H1 (cell line): ENCODE measurements around the gene VAMP2. TPM values are rescaled to one million over a fixed set of nuclear protein-coding genes. Genes with fewer than 3 reads are reported as not detected.
A peak's percentile ranks its signal among the peaks of the same experiment; 100 is the strongest.

Experiments used
- CTCF ChIA-PET: fragments of 300-600 bp; sonication (Branson Sonifier 250); formaldehyde crosslinking; loops from one replicate; lab custom pipeline; 2021; ENCODE audit not compliant: partially characterized antibody; lab: Charles Lee
- POLR2A ChIA-PET: fragments of 300-600 bp; sonication (Branson Sonifier 250); formaldehyde crosslinking; loops from one replicate; lab custom pipeline; 2021; ENCODE audit warnings: inconsistent platforms; ENCODE audit not compliant: partially characterized antibody; lab: Charles Lee
- DNase-seq, 2 experiments: peaks; one replicate each; pipeline versions ENCODE4 v3.0.0 to v3.0.0-alpha.2; 2010 to 2022; ENCODE audit warnings: low spot score in 2 of 2, low read depth in 1 of 2, mixed read lengths in 1 of 2
- FAIRE-seq: peaks from 2 replicates; lab custom pipeline; 2011; peaks lifted over from hg19 to GRCh38; lab: Jason Lieb, UNC
- H2AFZ ChIP-seq: 2 replicates; pipeline ENCODE4 v1.8.1; 2012; ENCODE audit warnings: low read length, inconsistent platforms
- H2AK5ac ChIP-seq: 2 replicates; pipeline ENCODE4 v1.6.1; 2013; ENCODE audit warnings: low read depth, low read length
- H2BK120ac ChIP-seq: replicated peaks from 2 replicates; pipeline ENCODE3; 2013; ENCODE audit warnings: low read depth, low read length, inconsistent platforms
- H2BK12ac ChIP-seq: 2 replicates; pipeline ENCODE4 v1.6.1; 2013; ENCODE audit warnings: low read depth, low read length
- H2BK15ac ChIP-seq: 2 replicates; pipeline ENCODE4 v1.6.1; 2013; ENCODE audit warnings: low read length
- H2BK20ac ChIP-seq: 2 replicates; pipeline ENCODE4 v1.6.1; 2013; ENCODE audit warnings: low read length
- H2BK5ac ChIP-seq: 2 replicates; pipeline ENCODE4 v1.6.1; 2013; ENCODE audit warnings: low read depth, low read length
- H3K14ac ChIP-seq: 2 replicates; pipeline ENCODE4 v1.6.1; 2013; ENCODE audit warnings: inconsistent platforms; ENCODE audit not compliant: insufficient read length
- H3K18ac ChIP-seq: 2 replicates; pipeline ENCODE4 v1.6.1; 2013; ENCODE audit warnings: low read length; ENCODE audit errors: extremely low read depth
- H3K23ac ChIP-seq: 2 replicates; pipeline ENCODE4 v1.6.1; 2013; ENCODE audit warnings: inconsistent platforms; ENCODE audit not compliant: insufficient read length
- H3K23me2 ChIP-seq: 2 replicates; pipeline ENCODE4 v1.6.1; 2013; ENCODE audit warnings: low read depth, low read length
- H3K27ac ChIP-seq: 2 replicates; pipeline ENCODE4 v1.6.1; 2011; ENCODE audit warnings: low read depth, low read length, inconsistent platforms
- H3K27me3 ChIP-seq, 4 experiments: replicated peaks in 1 of 4; 1 replicate in 1 of 4; 2 replicates in 3 of 4; pipeline versions ENCODE4 v1.6.1 to v1.8.1; 2011 to 2013; ENCODE audit warnings: low read length in 3 of 4, mild to moderate bottlenecking in 3 of 4, inconsistent platforms in 2 of 4, mixed read lengths in 2 of 4, moderate library complexity in 1 of 4; ENCODE audit not compliant: control insufficient read depth in 3 of 4, insufficient read depth in 3 of 4; ENCODE audit errors: extremely low read depth in 1 of 4
- H3K36me3 ChIP-seq, 4 experiments: 2 replicates each; pipeline versions ENCODE4 v1.6.1 to v1.8.1; 2011 to 2013; ENCODE audit warnings: mild to moderate bottlenecking in 4 of 4, low read length in 3 of 4, moderate library complexity in 2 of 4, control low read depth in 1 of 4, inconsistent platforms in 1 of 4; ENCODE audit not compliant: insufficient read depth in 4 of 4, control insufficient read depth in 2 of 4
- H3K4ac ChIP-seq: replicated peaks from 2 replicates; pipeline ENCODE3; 2013; ENCODE audit warnings: low read length, low read depth, mixed read lengths, inconsistent platforms; ENCODE audit not compliant: insufficient read length
- H3K4me1 ChIP-seq, 4 experiments: replicated peaks in 1 of 4; 1 replicate in 1 of 4; 2 replicates in 3 of 4; pipeline versions ENCODE4 v1.6.1 to v1.8.1; 2011 to 2013; ENCODE audit warnings: low read length in 3 of 4, inconsistent platforms in 2 of 4, mixed read lengths in 1 of 4; ENCODE audit not compliant: insufficient read depth in 4 of 4, control insufficient read depth in 3 of 4
- H3K4me2 ChIP-seq, 2 experiments: 2 replicates each; pipeline versions ENCODE4 v1.6.1 to v1.8.1; 2011 to 2013; ENCODE audit warnings: low read depth in 2 of 2, low read length in 2 of 2, control low read depth in 1 of 2, inconsistent platforms in 1 of 2, mild to moderate bottlenecking in 1 of 2; ENCODE audit not compliant: insufficient read depth in 1 of 2
- H3K4me3 ChIP-seq, 4 experiments: fragments of 200-600, 300-600 bp in 1 of 4; sonication (generic), shearing (Covaris generic), sonication (Bioruptor Twin) in 1 of 4; 2 replicates each; pipeline versions ENCODE4 v1.5.1 to v1.8.1; 2011 to 2016; ENCODE audit warnings: low read length in 4 of 4, low read depth in 3 of 4, control low read depth in 2 of 4, inconsistent platforms in 2 of 4, mild to moderate bottlenecking in 2 of 4, mixed read lengths in 1 of 4, moderate library complexity in 1 of 4; ENCODE audit not compliant: insufficient read depth in 2 of 4; ENCODE audit errors: extremely low read depth in 1 of 4
- H3K56ac ChIP-seq: replicated peaks from 2 replicates; pipeline ENCODE3; 2013; ENCODE audit warnings: low read depth, mild to moderate bottlenecking, mixed read lengths, low read length, inconsistent platforms; ENCODE audit not compliant: insufficient read length
- H3K79me1 ChIP-seq: 2 replicates; pipeline ENCODE4 v1.6.1; 2013; ENCODE audit warnings: low read depth, low read length, control low read depth
- H3K79me2 ChIP-seq, 2 experiments: 2 replicates each; pipeline versions ENCODE4 v1.6.1 to v1.8.1; 2012 to 2013; ENCODE audit warnings: low read length in 2 of 2, mild to moderate bottlenecking in 2 of 2, inconsistent platforms in 1 of 2; ENCODE audit not compliant: insufficient read depth in 2 of 2, control insufficient read depth in 1 of 2
- H3K9ac ChIP-seq, 4 experiments: replicated peaks in 1 of 4; 1 replicate in 1 of 4; 2 replicates in 3 of 4; pipeline versions ENCODE4 v1.6.1 to v1.8.1; 2011 to 2013; ENCODE audit warnings: low read depth in 3 of 4, low read length in 3 of 4, control low read depth in 2 of 4, mild to moderate bottlenecking in 2 of 4, moderate library complexity in 2 of 4, inconsistent platforms in 1 of 4; ENCODE audit errors: extremely low read depth in 1 of 4
- H3K9me3 ChIP-seq, 2 experiments: 2 replicates each; pipeline versions ENCODE4 v1.6.1 to v1.8.1; 2012 to 2013; ENCODE audit warnings: mild to moderate bottlenecking in 2 of 2, moderate library complexity in 2 of 2, control low read depth in 1 of 2, inconsistent platforms in 1 of 2, low read depth in 1 of 2, low read length in 1 of 2, mixed read lengths in 1 of 2; ENCODE audit not compliant: insufficient read depth in 2 of 2
- H4K20me1 ChIP-seq, 2 experiments: replicated peaks in 1 of 2; 2 replicates each; pipeline versions ENCODE3 to v1.8.1; 2011 to 2013; ENCODE audit warnings: inconsistent platforms in 2 of 2, low read length in 2 of 2, mild to moderate bottlenecking in 1 of 2; ENCODE audit not compliant: insufficient read depth in 2 of 2, control insufficient read depth in 1 of 2
- H4K5ac ChIP-seq: 2 replicates; pipeline ENCODE4 v1.6.1; 2013; ENCODE audit warnings: low read length, low read depth, mixed read lengths, inconsistent platforms; ENCODE audit not compliant: insufficient read length
- H4K8ac ChIP-seq: 2 replicates; pipeline ENCODE4 v1.8.0; 2013; ENCODE audit warnings: mild to moderate bottlenecking, moderate library complexity, low read length, inconsistent platforms; ENCODE audit not compliant: insufficient read depth; ENCODE audit errors: extremely low read depth
- H4K91ac ChIP-seq: replicated peaks from 2 replicates; pipeline ENCODE3; 2013; ENCODE audit warnings: low read length, mixed read lengths, inconsistent platforms; ENCODE audit not compliant: insufficient read length
- FOSL1 ChIP-seq: IDR thresholded peaks from 2 replicates; pipeline ENCODE4 v1.6.1; 2011; ENCODE audit warnings: mild to moderate bottlenecking, low read depth, low read length, moderate library complexity; ENCODE audit not compliant: insufficient read depth
- GTF2F1 ChIP-seq: IDR thresholded peaks from 2 replicates; pipeline ENCODE4 v1.6.1; 2012; ENCODE audit warnings: low read depth, low read length, improper control_type of control experiment, borderline replicate concordance
- HDAC2 ChIP-seq, 2 experiments: fragments of 300-600 bp in 1 of 2; sonication (generic) in 1 of 2; IDR thresholded peaks; 2 replicates each; pipeline ENCODE4 v1.6.1; 2011 to 2012; ENCODE audit warnings: low read depth in 2 of 2, low read length in 2 of 2, mild to moderate bottlenecking in 2 of 2, moderate library complexity in 2 of 2, borderline replicate concordance in 1 of 2, inconsistent platforms in 1 of 2
- KDM5A ChIP-seq: fragments of 200-600 bp; IDR thresholded peaks from 2 replicates; pipeline ENCODE4 v1.7.1; 2012; ENCODE audit warnings: mild to moderate bottlenecking, low read length, inconsistent platforms, mixed read lengths
- PHF8 ChIP-seq: fragments of 200-600 bp; sonication (generic); conservative IDR thresholded peaks from 2 replicates; pipeline ENCODE4 v1.7.1; 2012; ENCODE audit warnings: low read depth, mild to moderate bottlenecking, inconsistent platforms, low read length, moderate library complexity
- POLR2AphosphoS5 ChIP-seq: IDR thresholded peaks from 2 replicates; pipeline ENCODE4 v1.6.1; 2011; ENCODE audit warnings: low read depth, low read length
- SIN3A ChIP-seq, 2 experiments: IDR thresholded peaks in 1 of 2; conservative IDR thresholded peaks in 1 of 2; 2 replicates each; pipeline ENCODE4 v1.6.1; 2011 to 2012; ENCODE audit warnings: low read length in 2 of 2, improper control_type of control experiment in 1 of 2, low read depth in 1 of 2, mild to moderate bottlenecking in 1 of 2
- SP4 ChIP-seq: IDR thresholded peaks from 2 replicates; pipeline ENCODE4 v1.6.1; 2012; ENCODE audit warnings: low read length, inconsistent platforms
- SUZ12 ChIP-seq: fragments of 200-600 bp; sonication (generic); IDR thresholded peaks from 2 replicates; pipeline ENCODE4 v1.6.1; 2012; ENCODE audit warnings: mild to moderate bottlenecking, inconsistent platforms, low read length, moderate library complexity, mixed read lengths
- TCF12 ChIP-seq: IDR thresholded peaks from 2 replicates; pipeline ENCODE4 v1.6.1; 2011; ENCODE audit warnings: low read depth, mild to moderate bottlenecking, low read length
- TEAD4 ChIP-seq: IDR thresholded peaks from 2 replicates; pipeline ENCODE4 v1.6.1; 2012; ENCODE audit warnings: low read depth, low read length, inconsistent platforms, mixed read lengths
- ZNF274 ChIP-seq: IDR thresholded peaks from 2 replicates; pipeline ENCODE4 v1.7.0; 2012; ENCODE audit warnings: low read length, borderline replicate concordance; ENCODE audit errors: extremely low read depth
- WGBS, 2 experiments: shearing (Covaris generic) in 1 of 2; methylation state at CpG; one replicate each; pipeline versions ENCODE4 v1.1.6 to v1.1.7; 2013 to 2015; ENCODE audit warnings: low lambda C conversion rate in 2 of 2, mixed read lengths in 2 of 2, inconsistent platforms in 1 of 2, low coverage in 1 of 2, missing lambda C conversion rate in 1 of 2; ENCODE audit not compliant: insufficient replicate concordance in 2 of 2, insufficient coverage in 1 of 2, insufficient read length in 1 of 2; ENCODE audit errors: extremely low coverage in 1 of 2, missing lambda C conversion rate in 1 of 2; 5-methylcytosine and 5-hydroxymethylcytosine counted together
- polyA plus RNA-seq, 7 experiments: library from polyadenylated mRNA; depleted of rRNA in 3 of 7; stranded (reverse) in 5 of 7; unstranded in 2 of 7; fragments of >200 nt in 5 of 7; fragments of 200-250 nt in 2 of 7; gene quantifications; 1 replicate in 5 of 7; 2 replicates in 1 of 7; 4 replicates in 1 of 7; pipeline versions ENCODE4 v1.2.1 to v1.2.3, GENCODE V29; 2011 to 2013; ENCODE audit warnings: missing spikeins in 2 of 7, mixed read lengths in 2 of 7
- total RNA-seq: library from RNA; stranded (reverse); fragmentation: NEBNext Ultra II Directional; extraction: Animal tissue kit (Norgen Biotek cat#: 25700); gene quantifications from 2 replicates; pipeline ENCODE4 v1.2.1, GENCODE V29; 2021

Gene VAMP2
- total and polyA plus RNA-seq, 2 of the 8 experiments (the other 6 are each of a cell fraction or from before 2014, with no cell fraction given), result 19.3 to 20.5 TPM

GRCh38 chr17:8143581-8144400, 19.0 kb downstream of the VAMP2 start:
- ChIA-PET CTCF (interaction anchor here (0.5 to 14.1 kb wide), 6 partner anchors 14 to 165 kb away, joined by 3 to 133 read pairs (median 4); partner anchors contain the start of gene VAMP2), POLR2A (interaction anchor here (1.2 to 5.1 kb wide), 4 partner anchors 11 to 95 kb away, joined by 3 to 21 read pairs (median 6); no protein-coding TSS in a partner anchor)
- Histone ChIP-seq H3K27me3 (no peaks in the 10 kb centered on the region), H3K4me2 (no peak overlapping the region), H3K18ac (no peak overlapping the region), H4K91ac (no peak overlapping the region), H3K56ac (no peak overlapping the region), H2BK15ac (no peak overlapping the region), H3K36me3 (peaks cover 9 to 49% (median 37%) of the 10 kb centered on the region in 4 experiments), H3K9me3 (no peaks in the 10 kb centered on the region), H2AFZ (no peak overlapping the region), H3K4me3 (no peak overlapping the region), H4K20me1 (peaks cover 2 to 18% of the 10 kb centered on the region in 2 experiments), H3K9ac (no peak overlapping the region), H3K23me2 (peaks cover 2% of the 10 kb centered on the region; the same call in 1 of the 2 replicates), H3K79me1 (no peaks in the 10 kb centered on the region), H2AK5ac (no peak overlapping the region), H3K4ac (no peak overlapping the region), H3K23ac (no peak overlapping the region), H3K4me1 (peaks cover 0 to 3% (median 1%) of the 10 kb centered on the region in 4 experiments; a peak in 1 of 7 replicates), H3K14ac (no peak overlapping the region), H4K8ac (peak overlapping the region; percentile 25; the same call in 1 of the 2 replicates), H2BK12ac (no peak overlapping the region), H3K79me2 (no peaks in the 10 kb centered on the region), H4K5ac (no peak overlapping the region), H3K27ac (no peak overlapping the region), H2BK20ac (no peak overlapping the region), H2BK5ac (no peak overlapping the region), H2BK120ac (no peak overlapping the region)
- DNase-seq (no peak), FAIRE-seq (no peak)
- WGBS, 2 experiments, result 94% methylated on average over 14 of the region's 22 CpGs; no CpG with 5 or more reads in 1 of the 2 experiments
- TF ChIP-seq TEAD4, result no peak
- TF ChIP-seq FOSL1, result no peak
- no peak for TF ChIP-seq POLR2AphosphoS5
- TF ChIP-seq ZNF274, result no peak
- TF ChIP-seq GTF2F1, result no peak
- TF ChIP-seq SIN3A (conservative IDR thresholded peaks at IDR 0.05 in 1 of 2, IDR thresholded peaks at IDR 0.05 in 1 of 2; ENCODE audit: low read depth in 1 of 2, low read length in 2 of 2), result no peak
- no peak for TF ChIP-seq SUZ12
- no peak for TF ChIP-seq PHF8
- no peak for TF ChIP-seq KDM5A
- no peak for TF ChIP-seq SP4
- no peak for TF ChIP-seq TCF12
- TF ChIP-seq HDAC2 (IDR thresholded peaks at IDR 0.05; ENCODE audit: borderline replicate concordance in 1 of 2, low read depth in 2 of 2, low read length in 2 of 2), result no peak
